ENCODE measurements around the gene PHF20. TPM values are rescaled to one million over a fixed set of nuclear protein-coding genes. Genes with fewer than 3 reads are reported as not detected.
A peak's percentile ranks its signal among the peaks of the same experiment; 100 is the strongest.

The PHF20 gene
- total and polyA plus RNA-seq, 4 donors: 17.5 to 51.5 (median 32.6) TPM

DNA sequence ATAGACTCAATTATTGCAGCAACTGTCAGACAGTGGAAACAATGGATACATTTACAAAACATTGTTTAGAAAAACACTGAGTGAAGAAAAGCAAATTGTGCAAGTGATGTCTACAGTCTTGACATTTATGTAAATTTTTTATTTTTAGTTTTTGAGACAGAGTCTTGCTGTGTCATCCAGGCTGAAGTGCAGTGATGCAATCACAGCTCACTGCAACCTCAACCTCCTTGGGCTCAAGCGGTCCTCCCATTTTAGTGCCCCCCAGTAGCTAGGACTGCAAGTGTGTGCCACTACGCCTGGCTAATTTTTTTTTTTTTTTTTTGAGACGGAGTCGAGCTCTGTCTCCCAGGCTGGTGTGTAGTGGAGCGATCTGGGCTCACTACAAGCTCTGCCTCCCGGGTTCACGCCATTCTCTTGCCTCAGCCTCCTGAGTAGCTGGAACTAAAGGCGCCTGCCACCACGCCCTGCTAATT is 206.3 kb downstream of the PHF20 start:
- Histone ChIP-seq H3K36me3 (ENCODE audit: control insufficient read depth in 4 of 4, insufficient read depth in 4 of 4, low read length in 4 of 4) (no peaks in the 10 kb centered on the region), H3K9ac (ENCODE audit: insufficient read depth in 1 of 2, low read length in 2 of 2) (no peak overlapping the region), H3K27me3 (ENCODE audit: control insufficient read depth in 3 of 3, insufficient read depth in 3 of 3, low read length in 2 of 3) (no peaks in the 10 kb centered on the region), H3K27ac (ENCODE audit: low read depth in 1 of 2, low read length in 1 of 2) (no peak overlapping the region), H3K9me3 (ENCODE audit: control insufficient read depth in 4 of 4, insufficient read depth in 3 of 4, low read length in 3 of 4) (no peaks in the 10 kb centered on the region), H3K4me1 (ENCODE audit: control insufficient read depth in 5 of 5, insufficient read depth in 5 of 5, low read length in 5 of 5) (peaks cover 0 to 27% (median 6%) of the 10 kb centered on the region in 5 donors), H3K4me3 (no peak overlapping the region)
- TF ChIP-seq, protein P1, sequence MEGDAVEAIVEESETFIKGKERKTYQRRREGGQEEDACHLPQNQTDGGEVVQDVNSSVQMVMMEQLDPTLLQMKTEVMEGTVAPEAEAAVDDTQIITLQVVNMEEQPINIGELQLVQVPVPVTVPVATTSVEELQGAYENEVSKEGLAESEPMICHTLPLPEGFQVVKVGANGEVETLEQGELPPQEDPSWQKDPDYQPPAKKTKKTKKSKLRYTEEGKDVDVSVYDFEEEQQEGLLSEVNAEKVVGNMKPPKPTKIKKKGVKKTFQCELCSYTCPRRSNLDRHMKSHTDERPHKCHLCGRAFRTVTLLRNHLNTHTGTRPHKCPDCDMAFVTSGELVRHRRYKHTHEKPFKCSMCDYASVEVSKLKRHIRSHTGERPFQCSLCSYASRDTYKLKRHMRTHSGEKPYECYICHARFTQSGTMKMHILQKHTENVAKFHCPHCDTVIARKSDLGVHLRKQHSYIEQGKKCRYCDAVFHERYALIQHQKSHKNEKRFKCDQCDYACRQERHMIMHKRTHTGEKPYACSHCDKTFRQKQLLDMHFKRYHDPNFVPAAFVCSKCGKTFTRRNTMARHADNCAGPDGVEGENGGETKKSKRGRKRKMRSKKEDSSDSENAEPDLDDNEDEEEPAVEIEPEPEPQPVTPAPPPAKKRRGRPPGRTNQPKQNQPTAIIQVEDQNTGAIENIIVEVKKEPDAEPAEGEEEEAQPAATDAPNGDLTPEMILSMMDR (IDR thresholded peaks at IDR 0.05; ENCODE audit: control extremely low read depth, extremely low read depth): no peak
- WGBS, 2 donors: 70 to 77% methylated on average over 9 of the region's 9 CpGs
- peak in 2 of 3 donors; percentile 54 to 82 for DNase-seq
- no peak for ATAC-seq (ENCODE audit: insufficient read depth, low FRiP score)

DNA sequence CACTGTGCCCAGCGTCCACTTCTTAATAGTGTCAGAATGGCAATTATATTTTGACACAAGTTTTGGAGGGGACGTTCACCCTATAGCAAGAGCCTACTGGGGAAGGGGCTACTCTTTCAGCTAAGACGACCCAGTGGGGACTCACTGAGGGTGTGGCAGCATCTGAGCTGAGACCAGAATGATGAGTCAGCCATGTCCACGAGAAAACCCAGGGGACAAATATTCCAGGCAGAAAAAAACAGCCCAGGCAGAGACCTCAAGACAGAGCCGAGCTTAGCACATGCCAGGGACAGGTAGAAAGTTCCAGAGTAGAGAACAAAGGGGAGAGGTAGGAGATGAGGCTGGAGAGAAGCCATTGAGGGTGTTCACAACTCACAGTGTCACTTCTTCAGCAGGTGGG is 207.7 kb downstream of the PHF20 start:
- WGBS, 2 donors: 77 to 81% methylated on average over 5 of the region's 5 CpGs
- TF ChIP-seq, protein P1 (IDR thresholded peaks at IDR 0.05; ENCODE audit: control extremely low read depth, extremely low read depth): no peak
- no peaks in the 10 kb centered on the region for H3K36me3 ChIP-seq (ENCODE audit: control insufficient read depth in 4 of 4, insufficient read depth in 4 of 4, low read length in 4 of 4)

GRCh38 chr20:35981969-35982368 is 210.2 kb downstream of the PHF20 start:
- TF ChIP-seq, protein P1 (IDR thresholded peaks at IDR 0.05; ENCODE audit: control extremely low read depth, extremely low read depth): no peak
- 43 to 50% methylated on average over 3 of the region's 3 CpGs for WGBS, 2 donors
- Histone ChIP-seq H3K27ac (ENCODE audit: low read depth in 1 of 2, low read length in 1 of 2) (no peak overlapping the region), H3K9me3 (ENCODE audit: control insufficient read depth in 4 of 4, insufficient read depth in 3 of 4, low read length in 3 of 4) (no peaks in the 10 kb centered on the region), H3K9ac (ENCODE audit: insufficient read depth in 1 of 2, low read length in 2 of 2) (no peak overlapping the region), H3K4me3 (no peak overlapping the region), H3K27me3 (ENCODE audit: control insufficient read depth in 3 of 3, insufficient read depth in 3 of 3, low read length in 2 of 3) (no peaks in the 10 kb centered on the region), H3K4me1 (ENCODE audit: control insufficient read depth in 5 of 5, insufficient read depth in 5 of 5, low read length in 5 of 5) (peaks cover 0 to 11% (median 0%) of the 10 kb centered on the region in 5 donors), H3K36me3 (ENCODE audit: control insufficient read depth in 4 of 4, insufficient read depth in 4 of 4, low read length in 4 of 4) (no peaks in the 10 kb centered on the region)
- no peak for ATAC-seq (ENCODE audit: insufficient read depth, low FRiP score)
- no peak for DNase-seq

More for the DNA sequence above, 207.7 kb downstream of the PHF20 start:
- Histone ChIP-seq H3K27me3 (ENCODE audit: control insufficient read depth in 3 of 3, insufficient read depth in 3 of 3, low read length in 2 of 3) (no peaks in the 10 kb centered on the region), H3K9ac (ENCODE audit: insufficient read depth in 1 of 2, low read length in 2 of 2) (no peak overlapping the region), H3K4me1 (ENCODE audit: control insufficient read depth in 5 of 5, insufficient read depth in 5 of 5, low read length in 5 of 5) (peaks cover 0 to 27% (median 6%) of the 10 kb centered on the region in 5 donors), H3K27ac (ENCODE audit: low read depth in 1 of 2, low read length in 1 of 2) (no peak overlapping the region), H3K4me3 (no peak overlapping the region), H3K9me3 (ENCODE audit: control insufficient read depth in 4 of 4, insufficient read depth in 3 of 4, low read length in 3 of 4) (no peaks in the 10 kb centered on the region)
- no peak for ATAC-seq (ENCODE audit: insufficient read depth, low FRiP score)
- no peak for DNase-seq

- no peaks in the 10 kb centered on the region for H3K9me3 ChIP-seq (ENCODE audit: control insufficient read depth in 4 of 4, insufficient read depth in 3 of 4, low read length in 3 of 4)
- no peak overlapping the region for H3K4me3 ChIP-seq
- WGBS, 2 donors: 63 to 68% methylated on average over 6 of the region's 6 CpGs
Observed at GRCh38 chr20:35984382-35984781, 212.6 kb downstream of the PHF20 start.

More at GRCh38 chr20:35984382-35984781, 212.6 kb downstream of the PHF20 start:
- Histone ChIP-seq H3K4me1 (ENCODE audit: control insufficient read depth in 5 of 5, insufficient read depth in 5 of 5, low read length in 5 of 5) (no peaks in the 10 kb centered on the region), H3K27ac (ENCODE audit: low read depth in 1 of 2, low read length in 1 of 2) (no peak overlapping the region), H3K36me3 (ENCODE audit: control insufficient read depth in 4 of 4, insufficient read depth in 4 of 4, low read length in 4 of 4) (no peaks in the 10 kb centered on the region), H3K9ac (ENCODE audit: insufficient read depth in 1 of 2, low read length in 2 of 2) (no peak overlapping the region), H3K27me3 (ENCODE audit: control insufficient read depth in 3 of 3, insufficient read depth in 3 of 3, low read length in 2 of 3) (no peaks in the 10 kb centered on the region)
- TF ChIP-seq, protein P1 (IDR thresholded peaks at IDR 0.05; ENCODE audit: control extremely low read depth, extremely low read depth): no peak
- DNase-seq (no peak), ATAC-seq (ENCODE audit: insufficient read depth, low FRiP score) (no peak)
